Subcutaneous adipose tissue (tissue), 4 donors: ENCODE results near the gene TMEM213. TPM values are rescaled to one million over a fixed set of nuclear protein-coding genes. Genes with fewer than 3 reads are reported as not detected.

ENCODE experiments used
- CTCF ChIP-seq: fragments of 450-650 bp; IDR thresholded peaks from one replicate; pipeline ENCODE4 v1.5.1; 2016; ENCODE audit warnings: low read depth, mild to moderate bottlenecking, control low read depth, antibody characterized with exemption, moderate library complexity
- small RNA-seq: library from RNA; depleted of rRNA; stranded (forward); fragments of <200 nt; gene quantifications from one replicate; pipeline ENCODE3, GENCODE V24; 2016
- total RNA-seq, 4 donors: library from RNA; depleted of rRNA; stranded (reverse); fragments of >200 nt; gene quantifications; one replicate each; pipeline ENCODE4 v1.1.0, GENCODE V29; 2016

TMEM213 gene
- total RNA-seq, 4 donors from 2014 or later: not detected

DNA sequence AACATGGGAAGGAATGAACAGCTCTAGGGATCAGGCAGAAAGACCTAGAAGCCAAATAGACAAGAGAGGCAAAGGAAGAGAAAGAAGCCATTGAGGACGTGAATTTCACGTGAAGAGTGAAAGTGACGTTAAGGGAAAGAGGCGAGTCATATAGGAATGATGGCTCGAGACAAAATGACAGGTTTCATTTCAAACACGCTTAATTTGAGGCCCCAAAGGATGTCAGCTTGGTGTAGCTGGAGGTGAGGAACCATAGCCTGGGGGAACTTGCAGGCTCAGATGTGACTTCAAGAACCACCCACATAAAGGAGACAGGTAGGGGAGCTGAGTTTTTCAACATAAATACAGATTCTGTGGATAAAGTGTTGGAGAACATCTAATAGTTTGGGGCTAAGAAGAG lies 84.5 kb downstream of the TMEM213 start:
- no peak for TF ChIP-seq CTCF

GRCh38 chr7:138885383-138886147 lies 87.8 kb downstream of the TMEM213 start:
- no peak for TF ChIP-seq CTCF

DNA sequence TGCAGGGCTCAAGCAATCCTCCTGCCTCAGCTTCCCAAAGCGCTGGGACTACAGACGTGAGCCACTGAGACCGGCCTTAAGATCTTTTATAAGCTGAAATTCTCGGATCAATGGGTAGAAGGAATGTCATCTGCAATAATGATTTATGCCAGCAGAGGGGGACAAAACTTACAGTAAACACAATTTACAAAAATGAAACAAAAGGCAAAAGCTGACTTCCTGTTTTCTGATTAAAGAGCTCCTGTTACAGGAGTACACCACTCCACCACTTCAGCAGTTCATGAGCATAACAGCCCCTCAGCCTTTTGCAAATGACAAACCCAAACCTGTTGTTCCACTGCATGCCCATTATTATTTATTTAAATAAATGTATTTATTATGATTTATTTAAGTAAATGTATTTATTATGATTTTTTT lies 88.7 kb downstream of the TMEM213 start:
- TF ChIP-seq CTCF: no peak

DNA sequence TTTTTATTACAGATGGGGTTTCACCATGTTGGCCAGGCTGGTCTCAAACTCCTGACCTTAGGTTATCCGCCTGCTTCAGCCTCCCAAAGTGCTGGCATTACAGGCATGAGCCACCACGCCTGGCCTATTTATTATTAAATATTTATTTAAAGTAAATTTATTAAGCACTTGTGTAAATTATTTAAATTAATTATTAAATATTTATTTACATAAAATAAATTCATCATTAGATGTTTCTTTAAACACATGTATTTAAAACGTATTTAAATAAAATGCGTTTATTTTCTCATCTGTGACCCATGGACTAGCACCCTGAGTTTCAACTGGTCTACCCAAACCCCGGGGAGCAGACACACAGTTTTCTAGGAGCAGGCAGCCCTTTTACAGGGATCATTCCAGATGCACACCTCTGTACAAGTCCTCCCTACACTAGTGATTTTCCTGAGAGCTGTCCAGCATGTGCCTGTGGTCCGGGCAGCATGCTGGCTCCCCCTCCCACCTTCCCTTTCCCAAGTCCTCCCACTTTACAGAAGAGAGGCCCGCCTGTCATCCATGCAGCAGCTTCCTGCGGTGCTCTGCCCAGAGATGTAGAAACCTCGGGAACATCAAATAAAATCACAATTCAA lies 89.4 kb downstream of the TMEM213 start:
- no peak for TF ChIP-seq CTCF

Small RNAs within 50 kb of the gene (small RNA-seq; reads per million reads assigned to genes)
- not detected for gene RNU6-1272P

Other genes with a start within 250 kb of the TMEM213 start
- not detected for gene SVOPL, start 96.6 kb upstream of the TMEM213 start, total RNA-seq
- gene ATP6V0A4, start 202 bp downstream of the TMEM213 start, total RNA-seq: not detected
- gene KIAA1549, start 183.4 kb downstream of the TMEM213 start, total RNA-seq: 1 to 10 TPM in 3 of 4 donors, under 1 TPM in 1; 0.75 to 2.1 (median 1.2) TPM
- 10 to 100 TPM in 2 of 4 donors, 1 to 10 TPM in 2; 8.5 to 14.1 (median 11.9) TPM for gene ZC3HAV1L, start 238.0 kb downstream of the TMEM213 start, total RNA-seq